A673 (cell line): ENCODE results near the gene JSRP1. TPM values are rescaled to one million over a fixed set of nuclear protein-coding genes. Genes with fewer than 3 reads are reported as not detected.

ENCODE experiments used
- BruUV-seq: library from RNA; stranded (reverse); fragments of 400-500 nt; replicated peaks from 2 replicates; lab custom pipeline; 2021; lab: Mats Ljungman, UMichigan
- CTCF ChIA-PET: fragments of 300-600 bp; sonication (Branson Sonifier 250); formaldehyde crosslinking; loops from one replicate; lab custom pipeline; 2022; ENCODE audit warnings: antibody characterized with exemption; lab: Charles Lee
- POLR2A ChIA-PET: fragments of 300-600 bp; sonication (Branson Sonifier 250); formaldehyde crosslinking; loops from one replicate; lab custom pipeline; 2022; ENCODE audit warnings: antibody characterized with exemption; ENCODE audit not compliant: low non-redundant PET; lab: Charles Lee
- DNase-seq: peaks from one replicate; pipeline ENCODE4 v3.0.0-alpha.2; 2015; ENCODE audit warnings: low spot score
- H3K27ac ChIP-seq: fragments of 200-600 bp; sonication (generic); 2 replicates; pipeline ENCODE4 v1.5.1; 2016; ENCODE audit warnings: mixed run types, low read depth, mild to moderate bottlenecking, mixed read lengths, antibody characterized with exemption, low read length; ENCODE audit not compliant: poor library complexity, severe bottlenecking
- H3K27me3 ChIP-seq: fragments of 200-600 bp; sonication (generic); replicated peaks from 2 replicates; pipeline ENCODE4 v1.6.1; 2017; ENCODE audit warnings: mixed run types, low read depth, mild to moderate bottlenecking, mixed read lengths, antibody characterized with exemption, low read length; ENCODE audit not compliant: insufficient read depth, poor library complexity
- H3K36me3 ChIP-seq: fragments of 200-600 bp; sonication (generic); 2 replicates; pipeline ENCODE4 v1.6.1; 2016; ENCODE audit warnings: mixed run types, mild to moderate bottlenecking, mixed read lengths, antibody characterized with exemption, low read length; ENCODE audit not compliant: insufficient read depth, poor library complexity, severe bottlenecking
- H3K4me1 ChIP-seq: fragments of 200-600 bp; sonication (generic); 2 replicates; pipeline ENCODE4 v1.6.1; 2017; ENCODE audit warnings: mixed run types, mild to moderate bottlenecking, mixed read lengths, antibody characterized with exemption, low read length; ENCODE audit not compliant: insufficient read depth, poor library complexity, severe bottlenecking
- H3K4me3 ChIP-seq: fragments of 200-600 bp; sonication (generic); 2 replicates; pipeline ENCODE4 v1.5.1; 2016; ENCODE audit warnings: low read depth, mixed run types, mild to moderate bottlenecking, mixed read lengths, low read length; ENCODE audit not compliant: poor library complexity, severe bottlenecking
- H3K9me3 ChIP-seq: fragments of 200-600 bp; sonication (generic); 2 replicates; pipeline ENCODE4 v1.6.1; 2016; ENCODE audit warnings: mixed run types, low read depth, mild to moderate bottlenecking, mixed read lengths, antibody characterized with exemption, low read length; ENCODE audit not compliant: poor library complexity, severe bottlenecking
- EZH2 ChIP-seq: fragments of 200-600 bp; sonication (generic); IDR thresholded peaks from 2 replicates; pipeline ENCODE4 v1.6.1; 2017; ENCODE audit warnings: borderline replicate concordance, low read depth, mild to moderate bottlenecking, mixed read lengths, antibody characterized with exemption, low read length; ENCODE audit not compliant: poor library complexity, severe bottlenecking
- intact Hi-C: fragments of 100-400 bp; cut with micrococcal nuclease; formaldehyde crosslinking; loops from one replicate; pipeline ENCODE4 v1.10.0; 2022; ENCODE audit not compliant: unreplicated experiment
- total RNA-seq: library from RNA; stranded (reverse); gene quantifications from 2 replicates; pipeline ENCODE4 v1.2.3, GENCODE V29; 2021
- TF ChIP-seq, protein P1 (sequence below): fragments of 300-800, 200-600 bp; sonication (generic); conservative IDR thresholded peaks from 2 replicates; pipeline ENCODE4 v1.5.1; 2017; ENCODE audit warnings: low read depth, mild to moderate bottlenecking, antibody characterized with exemption, low read length, moderate library complexity, mixed read lengths

The JSRP1 gene
- total RNA-seq, 1 experiment from 2014 or later: 0.73 TPM

DNA sequence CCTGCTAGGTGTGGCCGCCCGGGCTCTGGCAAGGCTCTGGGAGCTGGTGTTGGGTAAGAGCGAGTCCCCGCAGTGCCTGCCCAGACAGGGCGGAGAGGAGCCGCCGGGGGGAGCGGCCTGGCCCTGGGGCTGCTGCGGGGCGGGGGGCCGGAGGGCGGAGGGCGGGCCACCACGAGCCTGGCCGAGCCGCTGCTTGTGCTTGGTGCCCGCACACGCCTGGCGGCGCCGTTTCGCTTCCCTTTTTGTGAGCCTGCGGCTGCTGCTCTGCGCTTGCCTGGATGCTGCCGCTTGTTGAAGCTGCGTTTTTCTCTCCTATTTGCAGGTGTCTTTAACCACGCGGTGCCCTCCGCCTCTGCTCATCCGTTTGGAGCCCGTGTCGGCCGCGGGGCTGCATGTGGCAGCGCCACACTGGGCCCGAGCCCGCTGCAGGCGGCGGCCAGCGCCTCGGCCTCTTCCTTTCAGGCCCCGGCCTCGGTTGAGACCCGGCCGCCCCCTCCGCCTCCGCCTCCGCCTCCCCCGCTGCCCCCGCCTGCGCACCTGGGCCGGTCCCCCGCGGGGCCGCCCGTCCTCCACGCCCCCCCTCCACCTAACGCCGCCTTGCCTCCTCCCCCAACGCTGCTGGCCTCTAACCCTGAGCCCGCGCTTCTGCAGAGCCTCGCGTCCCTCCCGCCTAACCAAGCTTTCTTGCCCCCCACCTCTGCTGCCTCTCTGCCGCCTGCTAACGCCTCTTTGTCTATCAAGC lies 28.6 kb downstream of the JSRP1 start:
- Histone ChIP-seq H3K36me3 (peaks cover 72% of the 10 kb centered on the region), H3K4me1 (no peaks in the 10 kb centered on the region), H3K27ac (no peak overlapping the region), H3K4me3 (no peak overlapping the region), H3K9me3 (no peaks in the 10 kb centered on the region), H3K27me3 (no peaks in the 10 kb centered on the region)
- ChIA-PET CTCF (interaction anchor here (0.7 kb wide), 1 partner anchor 71 kb away, joined by 11 read pairs; no protein-coding TSS in a partner anchor), POLR2A (no interaction called here)
- DNase-seq: no peak
- BruUV-seq: no TSS peak
- intact Hi-C loops: no loop called here
- TF ChIP-seq, protein P1, sequence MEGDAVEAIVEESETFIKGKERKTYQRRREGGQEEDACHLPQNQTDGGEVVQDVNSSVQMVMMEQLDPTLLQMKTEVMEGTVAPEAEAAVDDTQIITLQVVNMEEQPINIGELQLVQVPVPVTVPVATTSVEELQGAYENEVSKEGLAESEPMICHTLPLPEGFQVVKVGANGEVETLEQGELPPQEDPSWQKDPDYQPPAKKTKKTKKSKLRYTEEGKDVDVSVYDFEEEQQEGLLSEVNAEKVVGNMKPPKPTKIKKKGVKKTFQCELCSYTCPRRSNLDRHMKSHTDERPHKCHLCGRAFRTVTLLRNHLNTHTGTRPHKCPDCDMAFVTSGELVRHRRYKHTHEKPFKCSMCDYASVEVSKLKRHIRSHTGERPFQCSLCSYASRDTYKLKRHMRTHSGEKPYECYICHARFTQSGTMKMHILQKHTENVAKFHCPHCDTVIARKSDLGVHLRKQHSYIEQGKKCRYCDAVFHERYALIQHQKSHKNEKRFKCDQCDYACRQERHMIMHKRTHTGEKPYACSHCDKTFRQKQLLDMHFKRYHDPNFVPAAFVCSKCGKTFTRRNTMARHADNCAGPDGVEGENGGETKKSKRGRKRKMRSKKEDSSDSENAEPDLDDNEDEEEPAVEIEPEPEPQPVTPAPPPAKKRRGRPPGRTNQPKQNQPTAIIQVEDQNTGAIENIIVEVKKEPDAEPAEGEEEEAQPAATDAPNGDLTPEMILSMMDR: no peak
- TF ChIP-seq EZH2: no peak

DNA sequence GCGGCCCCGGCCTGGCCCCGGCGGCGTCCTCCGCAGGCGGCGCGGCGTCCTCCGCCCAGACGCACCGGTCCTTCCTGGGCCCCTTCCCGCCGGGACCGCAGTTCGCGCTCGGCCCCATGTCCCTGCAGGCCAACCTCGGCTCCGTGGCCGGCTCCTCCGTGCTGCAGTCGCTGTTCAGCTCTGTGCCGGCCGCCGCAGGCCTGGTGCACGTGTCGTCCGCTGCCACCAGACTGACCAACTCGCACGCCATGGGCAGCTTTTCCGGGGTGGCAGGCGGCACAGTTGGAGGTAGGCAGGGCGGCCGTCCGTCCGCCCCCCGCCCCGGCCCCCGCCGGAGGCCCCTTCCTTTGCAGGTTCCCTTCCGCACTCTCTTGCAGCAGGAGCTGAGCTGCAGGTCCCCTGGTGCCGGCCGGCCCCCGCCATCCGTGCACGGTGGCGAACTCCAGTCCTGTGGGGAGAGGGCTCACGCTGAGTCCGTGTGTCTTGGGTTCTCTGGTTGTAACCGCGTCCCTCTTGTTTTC lies 29.3 kb downstream of the JSRP1 start:
- TF ChIP-seq EZH2: no peak
- peaks cover 74% of the 10 kb centered on the region for H3K36me3 ChIP-seq
- no peak overlapping the region for H3K4me3 ChIP-seq
- CTCF ChIA-PET: no interaction called here
- H3K27me3 ChIP-seq: no peaks in the 10 kb centered on the region
- H3K9me3 ChIP-seq: no peaks in the 10 kb centered on the region
- intact Hi-C loops: no loop called here
- no peak for DNase-seq
- BruUV-seq: no TSS peak
- no peaks in the 10 kb centered on the region for H3K4me1 ChIP-seq
- H3K27ac ChIP-seq: no peak overlapping the region
- POLR2A ChIA-PET: no interaction called here

DNA sequence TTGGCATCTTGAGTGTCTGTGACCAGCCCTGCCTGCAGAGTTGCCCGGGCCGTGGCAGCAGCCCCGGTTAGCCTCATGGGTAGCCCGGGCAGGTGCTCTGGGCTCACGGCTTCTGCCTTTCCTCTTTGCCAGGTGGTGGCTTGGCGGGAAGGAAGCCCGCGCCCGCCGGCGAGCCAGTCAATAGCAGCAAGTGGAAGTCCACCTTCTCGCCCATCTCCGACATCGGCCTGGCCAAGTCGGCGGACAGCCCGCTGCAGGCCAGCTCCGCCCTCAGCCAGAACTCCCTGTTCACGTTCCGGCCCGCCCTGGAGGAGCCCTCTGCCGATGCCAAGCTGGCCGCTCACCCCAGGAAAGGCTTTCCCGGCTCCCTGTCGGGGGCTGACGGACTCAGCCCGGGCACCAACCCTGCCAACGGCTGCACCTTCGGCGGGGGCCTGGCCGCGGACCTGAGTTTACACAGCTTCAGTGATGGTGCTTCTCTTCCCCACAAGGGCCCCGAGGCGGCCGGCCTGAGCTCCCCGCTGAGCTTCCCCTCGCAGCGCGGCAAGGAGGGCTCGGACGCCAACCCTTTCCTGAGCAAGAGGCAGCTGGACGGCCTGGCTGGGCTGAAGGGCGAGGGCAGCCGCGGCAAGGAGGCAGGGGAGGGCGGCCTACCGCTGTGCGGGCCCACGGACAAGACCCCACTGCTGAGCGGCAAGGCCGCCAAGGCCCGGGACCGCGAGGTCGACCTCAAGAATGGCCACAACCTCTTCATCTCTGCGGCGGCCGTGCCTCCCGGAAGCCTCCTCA lies 30.0 kb downstream of the JSRP1 start:
- Histone ChIP-seq H3K9me3 (no peaks in the 10 kb centered on the region), H3K27ac (no peak overlapping the region), H3K4me3 (no peak overlapping the region), H3K4me1 (no peaks in the 10 kb centered on the region), H3K27me3 (no peaks in the 10 kb centered on the region), H3K36me3 (peaks cover 75% of the 10 kb centered on the region)
- intact Hi-C loops: no loop called here
- TF ChIP-seq, protein P1: no peak
- TF ChIP-seq EZH2: no peak
- POLR2A ChIA-PET: no interaction called here
- no TSS peak for BruUV-seq
- DNase-seq: no peak
- CTCF ChIA-PET: no interaction called here
